CD4-positive, alpha-beta T cell treated with Interleukin-6 for 4 hours (primary cell): Measurements from ENCODE around the gene PRKACB.
"Not testable (repeated sequence)": the region's sequence is repeated elsewhere in the genome, so short reads cannot be mapped to it uniquely, and the experiment has no call there.

ENCODE experiments used
- DNase-seq: peaks from one replicate; pipeline ENCODE4 v3.0.0-alpha.2; 2020; ENCODE audit warnings: mixed read lengths

The PRKACB gene

GRCh38 chr1:84143796-84144565 is at the start of gene PRKACB:
Gene PRKACB (plus strand): TSS chr1:84144271. CDS start chr1:84144362, 91 bp downstream.
- peak; percentile 11 for DNase-seq

DNA sequence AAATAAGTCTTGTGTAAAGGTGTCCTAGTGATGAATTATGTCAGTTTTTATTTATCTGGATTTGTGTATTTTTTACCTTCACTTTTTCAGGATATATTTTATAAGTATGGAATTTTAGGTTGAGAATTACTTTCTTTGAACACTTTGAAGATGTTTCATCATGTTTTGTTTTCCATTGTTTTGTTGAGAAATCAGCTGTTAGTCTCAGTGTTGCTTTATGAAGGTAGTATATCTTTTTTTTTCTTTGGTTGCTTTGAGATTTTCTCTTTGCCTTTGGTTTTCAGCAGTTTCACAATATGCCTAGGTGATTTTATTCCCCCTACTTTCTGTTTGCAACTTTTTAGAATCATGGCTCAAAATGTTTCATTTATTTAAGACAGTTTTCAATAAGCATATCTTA is 48.8 kb upstream of the PRKACB start:
- no peak for DNase-seq

- DNase-seq, result no peak
Observed at GRCh38 chr1:84096176-84096575, 47.9 kb upstream of the PRKACB start.

GRCh38 chr1:84101204-84101603 is 42.9 kb upstream of the PRKACB start:
- no peak for DNase-seq

- no peak for DNase-seq
Observed at GRCh38 chr1:84103197-84103992, 40.7 kb upstream of the PRKACB start.

- not testable (repeated sequence) for DNase-seq
Observed at GRCh38 chr1:84107538-84107937, 36.5 kb upstream of the PRKACB start.

GRCh38 chr1:84107955-84108354 is 36.1 kb upstream of the PRKACB start:
- no peak for DNase-seq

DNA sequence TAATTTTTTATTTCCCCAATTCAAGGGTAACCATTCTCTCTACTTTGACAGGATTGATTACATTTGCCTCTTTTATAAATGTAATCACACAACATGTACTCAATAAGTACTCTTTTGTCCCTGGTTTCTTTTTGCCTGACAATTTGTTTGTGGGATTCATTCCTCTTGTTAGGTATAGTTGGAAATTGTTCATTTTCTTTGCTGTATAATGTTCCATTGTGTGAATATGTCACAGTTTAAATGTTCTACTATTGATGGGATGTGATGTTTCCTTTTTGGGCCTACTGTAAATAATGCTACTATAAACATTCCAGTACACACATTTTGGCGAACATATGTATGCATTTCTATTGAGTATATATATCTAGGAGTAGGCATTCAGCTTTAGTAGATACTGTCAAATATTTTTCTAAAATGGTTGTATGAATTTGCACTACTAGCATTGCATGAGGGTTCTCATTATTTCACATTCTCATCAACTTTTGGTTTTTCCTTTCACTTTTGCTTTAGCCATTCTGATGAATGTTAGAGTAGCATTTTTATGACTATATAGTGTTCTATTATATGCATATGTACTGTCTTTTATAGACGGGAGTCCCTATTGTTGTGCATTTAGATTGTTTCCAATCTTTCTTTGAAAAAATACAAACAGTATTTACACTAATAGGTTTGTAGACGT is 35.0 kb upstream of the PRKACB start:
- DNase-seq, result no peak

- no peak for DNase-seq
Observed at GRCh38 chr1:84110629-84111028, 33.4 kb upstream of the PRKACB start.

- DNase-seq, result no peak
Observed at GRCh38 chr1:84116558-84116957, 27.5 kb upstream of the PRKACB start.

DNA sequence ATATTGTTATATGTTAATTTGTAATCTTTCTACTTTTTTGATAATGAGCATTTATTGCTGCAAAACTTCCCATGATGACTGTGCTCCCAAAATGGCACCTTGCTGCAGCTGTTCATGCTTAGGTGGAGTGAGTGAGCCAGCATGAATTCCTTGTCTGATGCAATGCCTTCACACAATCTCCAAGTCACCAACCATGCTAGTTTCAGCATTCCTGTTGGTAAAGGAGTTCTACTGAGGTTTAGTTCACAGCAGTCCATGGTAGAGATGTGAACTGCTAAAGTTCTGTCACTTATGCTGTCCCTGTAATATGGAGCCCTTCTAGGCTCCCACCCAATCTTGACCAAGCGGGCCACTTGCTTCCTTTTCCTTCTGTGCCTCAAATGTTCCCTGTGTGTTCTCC is 26.2 kb upstream of the PRKACB start:
- no peak for DNase-seq

DNA sequence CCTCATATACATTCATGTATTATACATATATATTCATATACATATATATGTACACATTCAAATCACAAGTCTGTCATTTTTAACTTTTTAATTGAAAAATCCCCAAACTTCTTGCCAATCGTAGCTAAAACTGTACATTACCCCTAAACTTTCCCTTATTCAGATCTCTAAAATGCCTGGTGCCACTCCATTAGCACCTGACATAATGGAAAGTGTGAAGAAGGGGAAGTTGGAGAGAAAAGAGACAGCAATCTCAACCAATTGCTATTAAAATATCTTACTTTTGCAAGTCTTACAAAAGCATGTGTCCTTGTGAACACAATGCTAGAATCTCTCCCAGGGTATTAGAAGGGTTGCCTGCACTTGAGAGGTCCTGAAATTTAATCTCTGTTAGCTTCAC is 22.7 kb upstream of the PRKACB start:
- no peak for DNase-seq

DNA sequence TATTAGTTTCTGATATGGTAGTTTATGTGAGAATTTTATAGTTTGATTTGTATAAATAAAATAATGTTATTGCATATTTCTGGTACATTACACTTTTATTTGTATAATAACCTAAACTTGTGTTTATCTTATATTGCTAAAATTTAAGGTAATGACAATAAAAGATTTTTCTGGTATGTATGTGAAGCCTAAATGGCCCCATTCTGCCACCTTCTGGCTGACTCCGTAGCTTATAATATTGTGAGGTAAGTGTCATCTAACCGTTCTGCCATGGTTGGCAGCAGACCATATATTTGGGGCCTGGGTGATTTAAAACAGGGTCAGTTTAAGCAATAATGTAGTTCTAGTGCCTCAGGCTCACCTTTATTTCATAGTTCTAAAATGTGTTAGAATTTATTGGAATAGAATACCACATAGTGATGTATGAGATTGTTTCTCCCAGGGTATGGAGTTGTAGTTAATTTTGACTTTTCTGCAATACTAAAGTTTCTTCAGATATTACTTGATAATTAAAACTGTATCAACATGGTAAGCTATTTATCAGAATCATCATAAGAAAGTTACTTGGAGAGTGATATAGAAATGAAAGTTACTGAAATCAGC is 21.2 kb upstream of the PRKACB start:
- peak; percentile 70 for DNase-seq

- no peak for DNase-seq
Observed at GRCh38 chr1:84133479-84133878, 10.6 kb upstream of the PRKACB start.

DNA sequence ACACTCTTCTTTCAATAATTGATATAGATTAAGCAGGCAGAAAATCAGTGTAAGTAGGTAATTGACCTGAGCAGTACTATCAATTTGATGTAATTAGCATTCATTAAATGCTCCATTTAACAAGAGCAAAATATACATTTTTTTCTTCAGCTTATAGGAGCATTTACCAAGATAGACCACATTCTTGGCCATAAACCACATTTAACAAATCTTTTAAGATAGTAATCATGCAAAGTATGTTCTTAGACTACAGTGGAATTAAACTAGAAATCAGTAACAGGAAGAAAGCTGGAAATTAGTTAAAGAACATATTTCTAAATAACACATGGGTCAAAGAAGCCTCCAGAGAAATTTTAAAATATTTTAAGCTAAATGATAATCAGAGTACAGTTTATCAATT is 8.7 kb upstream of the PRKACB start:
- no peak for DNase-seq

- DNase-seq, result no peak
Observed at GRCh38 chr1:84141182-84142003, 2.7 kb upstream of the PRKACB start.

DNA sequence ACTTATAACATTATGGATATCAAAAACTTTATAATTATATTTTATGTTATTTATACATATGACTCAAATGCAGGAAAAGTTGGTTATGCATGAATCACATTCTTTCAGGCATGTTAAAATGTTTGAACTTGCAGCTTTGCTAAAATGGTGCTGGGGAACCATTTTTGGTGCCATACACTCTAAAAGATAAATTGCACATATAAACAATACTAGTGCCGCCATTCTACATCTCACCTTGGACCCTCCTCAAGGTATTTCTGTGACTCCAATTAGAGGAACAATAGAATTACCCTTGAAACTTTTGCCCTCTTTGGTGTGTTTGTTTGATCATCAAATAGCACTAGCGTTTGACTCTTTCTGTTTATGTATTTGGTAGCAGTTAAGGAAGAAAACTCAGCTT is 997 bp downstream of the PRKACB start:
- peak; percentile 18 for DNase-seq

- no peak for DNase-seq
Observed at GRCh38 chr1:84146411-84147032, 2.5 kb downstream of the PRKACB start.

- DNase-seq, result no peak
Observed at GRCh38 chr1:84148758-84149157, 4.7 kb downstream of the PRKACB start.

DNA sequence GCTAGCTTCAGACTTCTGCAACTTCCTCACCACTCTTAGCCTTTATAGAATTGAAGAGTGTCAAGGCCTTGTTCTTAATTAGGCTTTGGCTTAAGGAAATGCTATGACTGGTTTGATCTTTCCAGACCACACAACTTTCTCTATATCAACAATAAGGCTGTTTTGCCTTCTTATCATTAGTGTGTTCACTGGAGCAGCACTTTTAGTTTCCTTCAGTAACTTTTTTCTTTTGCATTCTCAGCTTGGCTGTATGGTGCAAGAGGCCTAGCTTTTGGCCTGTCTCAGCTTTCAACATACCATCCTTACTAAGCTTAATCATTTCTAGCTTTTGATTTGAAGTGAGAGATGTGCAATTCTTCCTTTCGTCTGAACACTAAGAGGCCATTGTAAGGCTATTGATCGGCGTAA is 8.6 kb downstream of the PRKACB start:
- no peak for DNase-seq

DNA sequence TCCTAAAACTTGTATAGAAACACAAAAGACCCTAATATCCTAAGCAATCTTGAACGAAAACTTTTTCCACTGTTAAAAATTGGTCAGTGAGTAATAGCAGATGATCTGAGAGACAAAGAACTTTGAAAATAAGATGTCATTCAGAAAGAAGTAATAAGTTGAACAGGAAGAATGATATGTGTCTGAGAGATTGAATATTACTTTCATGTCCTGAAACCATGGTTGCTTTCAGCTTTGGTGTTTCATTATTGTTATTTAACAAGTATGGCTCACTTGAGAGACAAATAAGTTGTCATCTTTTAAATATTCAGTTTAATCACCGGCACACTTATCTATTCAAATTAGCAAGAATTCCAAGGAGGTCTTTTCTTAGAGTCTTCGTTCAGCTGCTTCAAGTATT is 11.4 kb downstream of the PRKACB start:
- DNase-seq, result no peak

DNA sequence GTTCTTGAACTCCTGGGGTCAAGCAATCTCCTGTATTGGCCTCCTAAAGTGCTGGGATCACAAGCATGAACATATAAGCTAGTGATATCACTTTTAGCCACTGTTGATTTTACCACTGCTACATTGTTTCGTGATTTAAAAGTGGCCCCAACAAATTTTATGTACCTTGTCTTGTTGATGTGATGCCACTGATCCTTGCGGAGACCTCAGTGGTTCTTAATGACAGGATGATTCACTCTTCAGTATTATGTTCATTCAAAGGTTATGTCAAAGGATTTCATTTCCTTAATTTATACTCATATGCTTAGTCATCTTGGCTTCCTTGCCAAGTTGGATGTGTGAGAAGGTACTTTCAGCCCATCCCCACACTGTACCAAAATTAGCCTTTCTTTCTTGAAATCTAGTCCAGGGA is 12.1 kb downstream of the PRKACB start:
- peak; percentile 17 for DNase-seq
